IMR-90 (cell line): Measurements from ENCODE around the gene ZBTB24. TPM values are rescaled to one million over a fixed set of nuclear protein-coding genes. Genes with fewer than 3 reads are reported as not detected.

Source experiments
- ATAC-seq: fragments of 200-7000 bp; cut with Tn5 transposase; 2 replicates; pipeline ENCODE4 v1.9.1; 2020; ENCODE audit warnings: low read depth, mild to moderate bottlenecking, moderate library complexity
- BruUV-seq: library from RNA; stranded (reverse); fragments of 400-500 nt; replicated peaks from 2 replicates; lab custom pipeline; 2021; lab: Mats Ljungman, UMichigan
- CTCF ChIA-PET: fragments of 300-600 bp; formaldehyde crosslinking; extraction: SDS; loops from one replicate; lab custom pipeline; 2021; ENCODE audit warnings: antibody characterized with exemption; lab: Yijun Ruan, JAX
- POLR2A ChIA-PET: fragments of 300-600 bp; sonication (Branson Sonifier 250); formaldehyde crosslinking; loops from one replicate; lab custom pipeline; 2022; ENCODE audit warnings: antibody characterized with exemption; ENCODE audit not compliant: unreplicated experiment; lab: Charles Lee
- DNase-seq: peaks from one replicate; pipeline ENCODE4 v3.0.0; 2013
- H2AFZ ChIP-seq: replicated peaks from 2 replicates; pipeline ENCODE3; 2013; ENCODE audit warnings: low read length, mild to moderate bottlenecking; ENCODE audit not compliant: poor library complexity
- H2AK5ac ChIP-seq: 2 replicates; pipeline ENCODE4 v1.6.1; 2013; ENCODE audit warnings: low read depth, low read length, inconsistent platforms
- H2AK9ac ChIP-seq: replicated peaks from 2 replicates; pipeline ENCODE3; 2013; ENCODE audit warnings: mild to moderate bottlenecking, low read depth, low read length, moderate library complexity; ENCODE audit not compliant: poor library complexity
- H2BK120ac ChIP-seq: 2 replicates; pipeline ENCODE4 v1.6.1; 2013; ENCODE audit warnings: low read depth, low read length, inconsistent platforms
- H2BK15ac ChIP-seq: 3 replicates; pipeline ENCODE4 v1.6.1; 2013; ENCODE audit warnings: low read depth, low read length, inconsistent platforms
- H2BK20ac ChIP-seq: 2 replicates; pipeline ENCODE4 v1.6.1; 2013; ENCODE audit warnings: low read depth, mild to moderate bottlenecking, inconsistent platforms, low read length, moderate library complexity
- H2BK5ac ChIP-seq: 2 replicates; pipeline ENCODE4 v1.6.1; 2013; ENCODE audit warnings: mild to moderate bottlenecking, low read depth, low read length, inconsistent platforms; ENCODE audit not compliant: poor library complexity, severe bottlenecking
- H3K14ac ChIP-seq: replicated peaks from 2 replicates; pipeline ENCODE4 v1.6.1; 2013; ENCODE audit warnings: low read depth, low read length, inconsistent platforms
- H3K18ac ChIP-seq: 2 replicates; pipeline ENCODE4 v1.6.1; 2013; ENCODE audit warnings: low read depth, low read length, control low read depth
- H3K23ac ChIP-seq: 2 replicates; pipeline ENCODE4 v1.6.1; 2013; ENCODE audit warnings: low read depth, low read length, inconsistent platforms
- H3K27ac ChIP-seq: 2 replicates; pipeline ENCODE4 v1.5.1; 2013; ENCODE audit warnings: mild to moderate bottlenecking, control low read depth, low read length; ENCODE audit not compliant: insufficient read depth
- H3K27me3 ChIP-seq: 2 replicates; pipeline ENCODE4 v1.6.1; 2013; ENCODE audit warnings: low read length; ENCODE audit not compliant: control insufficient read depth, insufficient read depth
- H3K36me3 ChIP-seq: 2 replicates; pipeline ENCODE4 v1.6.1; 2013; ENCODE audit warnings: low read length, mixed read lengths; ENCODE audit not compliant: control insufficient read depth, insufficient read depth
- H3K4ac ChIP-seq: 2 replicates; pipeline ENCODE4 v1.6.1; 2013; ENCODE audit warnings: low read depth, low read length, inconsistent platforms
- H3K4me1 ChIP-seq: 2 replicates; pipeline ENCODE4 v1.6.1; 2013; ENCODE audit warnings: low read length, mixed read lengths; ENCODE audit not compliant: control insufficient read depth, insufficient read depth
- H3K4me2 ChIP-seq: 2 replicates; pipeline ENCODE4 v1.6.1; 2013; ENCODE audit warnings: low read depth, mild to moderate bottlenecking, control low read depth, low read length, moderate library complexity
- H3K4me3 ChIP-seq: 2 replicates; pipeline ENCODE4 v1.5.1; 2013; ENCODE audit warnings: low read depth, mild to moderate bottlenecking, control low read depth, low read length, moderate library complexity; ENCODE audit not compliant: insufficient read depth
- H3K56ac ChIP-seq: 2 replicates; pipeline ENCODE4 v1.6.1; 2013; ENCODE audit warnings: low read length, inconsistent platforms; ENCODE audit not compliant: insufficient read depth; ENCODE audit errors: extremely low read depth
- H3K79me1 ChIP-seq, 2 experiments: 2 replicates each; pipeline ENCODE4 v1.6.1; 2013; ENCODE audit warnings: low read length in 2 of 2, inconsistent platforms in 1 of 2, low read depth in 1 of 2
- H3K9ac ChIP-seq: 2 replicates; pipeline ENCODE4 v1.6.1; 2013; ENCODE audit warnings: low read depth, low read length, control low read depth
- H3K9me1 ChIP-seq: 2 replicates; pipeline ENCODE4 v1.6.1; 2013; ENCODE audit warnings: low read length, inconsistent platforms; ENCODE audit not compliant: insufficient read depth
- H3K9me3 ChIP-seq: 2 replicates; pipeline ENCODE4 v1.6.1; 2013; ENCODE audit warnings: low read length; ENCODE audit not compliant: control insufficient read depth, insufficient read depth
- H4K20me1 ChIP-seq: 2 replicates; pipeline ENCODE4 v1.6.1; 2013; ENCODE audit warnings: low read length, inconsistent platforms; ENCODE audit not compliant: insufficient read depth
- H4K5ac ChIP-seq: 2 replicates; pipeline ENCODE4 v1.6.1; 2013; ENCODE audit warnings: mild to moderate bottlenecking, low read depth, low read length, control low read depth
- H4K8ac ChIP-seq, 2 experiments: 2 replicates each; pipeline ENCODE4 v1.6.1; 2013; ENCODE audit warnings: low read depth in 2 of 2, low read length in 2 of 2, control low read depth in 1 of 2, inconsistent platforms in 1 of 2
- H4K91ac ChIP-seq: 2 replicates; pipeline ENCODE4 v1.6.1; 2013; ENCODE audit warnings: low read depth, low read length, inconsistent platforms; ENCODE audit not compliant: insufficient read depth
- MAFK ChIP-seq: IDR thresholded peaks from 2 replicates; pipeline ENCODE4 v1.6.1; 2012; ENCODE audit warnings: low read depth, low read length, improper control_type of control experiment
- WGBS, 2 experiments: methylation state at CpG; one replicate each; pipeline versions ENCODE4 v1.1.5 to v1.1.7; 2013; ENCODE audit warnings: missing lambda C conversion rate in 2 of 2; ENCODE audit not compliant: insufficient read length in 1 of 2; ENCODE audit errors: extremely low coverage in 2 of 2; 5-methylcytosine and 5-hydroxymethylcytosine counted together
- dilution Hi-C: fragments of 300-500 bp; cut with HindIII; formaldehyde crosslinking; loops from one replicate; pipeline ENCODE4 v1.14.3; 2018; ENCODE audit warnings: low sequenced_read_pairs; ENCODE audit not compliant: unreplicated experiment
- in situ Hi-C: fragments of 300-500 bp; cut with MboI; formaldehyde crosslinking; loops from 3 replicates; pipeline ENCODE4 v1.14.3; 2019; ENCODE audit warnings: low sequenced_read_pairs, inconsistent platforms, mixed read lengths
- intact Hi-C: fragments of 100-400 bp; cut with micrococcal nuclease; formaldehyde crosslinking; loops from 2 replicates; pipeline ENCODE4 v1.10.0; 2022
- polyA plus RNA-seq, 3 experiments: library from polyadenylated mRNA; depleted of rRNA; stranded (reverse); fragments of >200 nt; gene quantifications; 2 replicates each; pipeline ENCODE4 v1.2.3, GENCODE V29; 2012; ENCODE audit warnings: low replicate concordance in 1 of 3
- total RNA-seq: library from RNA; depleted of rRNA; stranded (reverse); fragments of >200 nt; gene quantifications from 2 replicates; pipeline ENCODE4 v1.2.3, GENCODE V29; 2012

The ZBTB24 gene
- total and polyA plus RNA-seq, 2 of the 4 experiments (the other 2 are of a cell fraction), result 2.3 to 7.9 TPM

- in situ Hi-C loops, result no loop called here
- H4K91ac ChIP-seq, result no peak overlapping the region
- H3K36me3 ChIP-seq, result peaks cover 68% of the 10 kb centered on the region
- 93% methylated on average over 10 of the region's 19 CpGs; no CpG with 5 or more reads in 1 of the 2 experiments for WGBS, 2 experiments
- no peak overlapping the region for H2AFZ ChIP-seq
- H2BK5ac ChIP-seq, result no peak overlapping the region
- ATAC-seq (no peak), DNase-seq (no peak)
- H3K18ac ChIP-seq, result no peak overlapping the region
- H3K79me1 ChIP-seq, result peaks cover 7 to 36% of the 10 kb centered on the region in 2 experiments
- H2BK15ac ChIP-seq, result no peak overlapping the region
- no peak overlapping the region for H3K4me3 ChIP-seq
- no peak overlapping the region for H2BK120ac ChIP-seq
- H2AK5ac ChIP-seq, result no peak overlapping the region
- dilution Hi-C loops, result no loop called here
- peaks cover 4% of the 10 kb centered on the region; the same call in 1 of the 2 replicates for H3K4me1 ChIP-seq
- H3K23ac ChIP-seq, result no peak overlapping the region
- BruUV-seq, result no TSS peak
- H3K14ac ChIP-seq, result no peak overlapping the region
- H4K5ac ChIP-seq, result no peak overlapping the region
- no peak for TF ChIP-seq MAFK
- no peak overlapping the region for H2AK9ac ChIP-seq
- H3K56ac ChIP-seq, result no peak overlapping the region
- no peak overlapping the region for H3K4ac ChIP-seq
- intact Hi-C loops, result no loop called here
- POLR2A ChIA-PET, result no interaction called here
- H3K9ac ChIP-seq, result no peak overlapping the region
- H3K9me1 ChIP-seq, result peaks cover 16% of the 10 kb centered on the region
- H3K4me2 ChIP-seq, result no peak overlapping the region
- H4K8ac ChIP-seq, result no peak overlapping the region
- peaks cover 7% of the 10 kb centered on the region; the same call in 1 of the 2 replicates for H4K20me1 ChIP-seq
- H2BK20ac ChIP-seq, result no peak overlapping the region
- H3K27me3 ChIP-seq, result no peaks in the 10 kb centered on the region
- no peaks in the 10 kb centered on the region for H3K9me3 ChIP-seq
- H3K27ac ChIP-seq, result no peak overlapping the region
- CTCF ChIA-PET, result no interaction called here
These were observed 33.8 kb downstream of the ZBTB24 start for GRCh38 chr6:109449064-109449794.
